GM12878 (cell line): ENCODE results near the gene SPATA1. TPM values are rescaled to one million over a fixed set of nuclear protein-coding genes. Genes with fewer than 3 reads are reported as not detected.
A peak's percentile ranks its signal among the peaks of the same experiment; 100 is the strongest.

Source experiments
- ATAC-seq: fragments of 200-7000 bp; cut with Tn5 transposase; 3 replicates; pipeline ENCODE4 v1.9.1; 2020; ENCODE audit warnings: mild to moderate bottlenecking, moderate library complexity
- Bru-seq: library from RNA; stranded (reverse); fragments of 400-500 nt; gene quantifications from one replicate; lab custom pipeline; 2021; lab: Mats Ljungman, UMichigan
- BruChase-seq, 2 experiments: library from RNA; stranded (reverse); fragments of 400-500 nt; gene quantifications; one replicate each; lab custom pipeline; 2021; lab: Mats Ljungman, UMichigan
- BruUV-seq: library from RNA; stranded (reverse); fragments of 400-500 nt; replicated peaks from 2 replicates; lab custom pipeline; 2021; lab: Mats Ljungman, UMichigan
- CTCF ChIA-PET: fragments of 300-600 bp; sonication (Branson Sonifier 250); formaldehyde crosslinking; extraction: SDS; loops from one replicate; lab custom pipeline; 2021; ENCODE audit warnings: inconsistent platforms; lab: Yijun Ruan, JAX
- POLR2A ChIA-PET: fragments of 350-600 bp; formaldehyde crosslinking; extraction: SDS; loops from one replicate; lab custom pipeline; 2021; ENCODE audit warnings: inconsistent platforms; lab: Charles Lee
- RAD21 ChIA-PET: fragments of 300-600 bp; sonication (Branson Sonifier 250); formaldehyde crosslinking; loops from one replicate; lab custom pipeline; 2023; ENCODE audit warnings: antibody characterized with exemption; ENCODE audit not compliant: unreplicated experiment; lab: Charles Lee
- SMC1A ChIA-PET: fragments of 300-600 bp; sonication (Branson Sonifier 250); formaldehyde crosslinking; loops from one replicate; lab custom pipeline; 2023; ENCODE audit not compliant: unreplicated experiment, uncharacterized antibody; lab: Charles Lee
- DNase-seq: peaks from one replicate; pipeline ENCODE4 v3.0.0-alpha.2; 2011; ENCODE audit warnings: low read depth, low spot score
- FAIRE-seq: peaks from 3 replicates; lab custom pipeline; 2011; peaks lifted over from hg19 to GRCh38; lab: Jason Lieb, UNC
- H2AFZ ChIP-seq: 2 replicates; pipeline ENCODE4 v1.6.0; 2011; ENCODE audit warnings: low read depth, low read length, control low read depth; ENCODE audit not compliant: control insufficient read depth
- H3K27ac ChIP-seq: 2 replicates; pipeline ENCODE4 v1.5.1; 2011; ENCODE audit warnings: control low read depth; ENCODE audit not compliant: control insufficient read depth, insufficient read depth
- H3K27me3 ChIP-seq, 2 experiments: replicated peaks in 1 of 2; 2 replicates each; pipeline versions ENCODE4 v1.6.0 to v1.6.1; 2011; ENCODE audit warnings: low read length in 1 of 2; ENCODE audit not compliant: control insufficient read depth in 2 of 2, insufficient read depth in 2 of 2
- H3K36me3 ChIP-seq, 2 experiments: 2 replicates each; pipeline ENCODE4 v1.5.1; 2011; ENCODE audit warnings: low read length in 1 of 2; ENCODE audit not compliant: control insufficient read depth in 2 of 2, insufficient read depth in 2 of 2
- H3K4me1 ChIP-seq: 2 replicates; pipeline ENCODE4 v1.6.1; 2011; ENCODE audit warnings: mild to moderate bottlenecking, low read length, moderate library complexity, mixed read lengths; ENCODE audit not compliant: control insufficient read depth, insufficient read depth
- H3K4me2 ChIP-seq: 2 replicates; pipeline ENCODE4 v1.6.0; 2011; ENCODE audit warnings: control low read depth; ENCODE audit not compliant: control insufficient read depth, insufficient read depth
- H3K4me3 ChIP-seq: fragments of 200-600 bp; sonication (generic); 2 replicates; pipeline ENCODE4 v1.5.1; 2016
- H3K79me2 ChIP-seq: 2 replicates; pipeline ENCODE4 v1.6.0; 2011; ENCODE audit warnings: low read length; ENCODE audit not compliant: control insufficient read depth, insufficient read depth
- H3K9ac ChIP-seq: 2 replicates; pipeline ENCODE4 v1.8.0; 2011; ENCODE audit warnings: low read length, control low read depth, mixed read lengths; ENCODE audit not compliant: control insufficient read depth, insufficient read depth
- H3K9me3 ChIP-seq: replicated peaks from 3 replicates; pipeline ENCODE4 v1.5.1; 2011; ENCODE audit warnings: mild to moderate bottlenecking, low read length; ENCODE audit not compliant: control insufficient read depth, insufficient read depth
- H4K20me1 ChIP-seq: 2 replicates; pipeline ENCODE4 v1.6.0; 2011; ENCODE audit not compliant: control insufficient read depth, insufficient read depth
- BMI1 ChIP-seq: fragments of 450-650 bp; IDR thresholded peaks from 2 replicates; pipeline ENCODE4 v1.6.1; 2016; ENCODE audit warnings: mild to moderate bottlenecking, moderate library complexity, borderline replicate concordance
- CHD1 ChIP-seq: IDR thresholded peaks from 2 replicates; pipeline ENCODE4 v1.6.1; 2012; ENCODE audit warnings: low read depth, low read length, improper control_type of control experiment
- EP300 ChIP-seq, 2 experiments: fragments of 150-350 bp in 1 of 2; IDR thresholded peaks; 2 replicates each; pipeline ENCODE4 v1.6.1; 2011 to 2012; ENCODE audit warnings: low read depth in 2 of 2, low read length in 2 of 2, borderline replicate concordance in 1 of 2, improper control_type of control experiment in 1 of 2, inconsistent platforms in 1 of 2; ENCODE audit not compliant: control insufficient read depth in 1 of 2
- RFX5 ChIP-seq: IDR thresholded peaks from 2 replicates; pipeline ENCODE4 v1.6.1; 2011; ENCODE audit warnings: low read depth, low read length, improper control_type of control experiment
- ZNF622 ChIP-seq: fragments of 450-650 bp; IDR thresholded peaks from 2 replicates; pipeline ENCODE4 v1.6.1; 2017; ENCODE audit warnings: mild to moderate bottlenecking, inconsistent platforms
- WGBS: methylation state at CpG from one replicate; pipeline ENCODE4 v1.1.6; 2016; ENCODE audit warnings: low lambda C conversion rate; ENCODE audit not compliant: insufficient replicate concordance, insufficient coverage; ENCODE audit errors: missing lambda C conversion rate; 5-methylcytosine and 5-hydroxymethylcytosine counted together
- in situ Hi-C: fragments of 300-500 bp; cut with MboI; formaldehyde crosslinking; loops from 9 replicates; pipeline ENCODE4 v1.14.3; 2018; ENCODE audit warnings: mixed read lengths
- intact Hi-C: fragments of 100-400 bp; cut with micrococcal nuclease; formaldehyde crosslinking; loops from one replicate; pipeline ENCODE4 v1.14.2; 2022; ENCODE audit not compliant: unreplicated experiment
- long read RNA-seq, 2 experiments: library from polyadenylated mRNA; unstranded; transcript quantifications; one replicate each; pipeline ENCODE4 v2.0.0, GENCODE V29; 2019 to 2020
- polyA minus RNA-seq, 3 experiments: library from RNA; depleted of rRNA, polyadenylated mRNA; stranded (reverse); fragments of >200 nt; gene quantifications; 2 replicates each; pipeline ENCODE4 v1.2.3, GENCODE V29; 2011
- polyA plus RNA-seq, 11 experiments: library from polyadenylated mRNA; depleted of rRNA in 4 of 11; unstranded in 6 of 11; stranded (reverse) in 5 of 11; fragments of >200 nt; fragmentation: Nextera tagmentation in 4 of 11; fragmentation: Illumina TruSeq in 1 of 11; extraction: Ambion mirVana in 4 of 11; extraction: Trizol in 1 of 11; gene quantifications; 1 replicate in 1 of 11; 2 replicates in 10 of 11; pipeline versions ENCODE4 v1.2.1 to v1.2.3, GENCODE V29; 2011 to 2016; ENCODE audit warnings: inconsistent platforms in 2 of 11, missing spikeins in 2 of 11, low read depth in 1 of 11
- total RNA-seq, 4 experiments: library from RNA; depleted of rRNA in 3 of 4; stranded (reverse); fragments of >200 nt in 3 of 4; fragmentation: Illumina TruSeq in 1 of 4; extraction: Trizol in 1 of 4; gene quantifications; 2 replicates each; pipeline versions ENCODE4 v1.2.1 to v1.2.3, GENCODE V29; 2013 to 2021
- TF ChIP-seq, protein P1 (sequence below): fragments of 450-650 bp; IDR thresholded peaks from 2 replicates; pipeline ENCODE4 v1.6.1; 2016; ENCODE audit warnings: mild to moderate bottlenecking, moderate library complexity, borderline replicate concordance
- TF ChIP-seq, protein P2 (sequence below): IDR thresholded peaks from 2 replicates; pipeline ENCODE4 v1.6.1; 2012; ENCODE audit warnings: mild to moderate bottlenecking, low read depth, low read length

Gene SPATA1, protein sequence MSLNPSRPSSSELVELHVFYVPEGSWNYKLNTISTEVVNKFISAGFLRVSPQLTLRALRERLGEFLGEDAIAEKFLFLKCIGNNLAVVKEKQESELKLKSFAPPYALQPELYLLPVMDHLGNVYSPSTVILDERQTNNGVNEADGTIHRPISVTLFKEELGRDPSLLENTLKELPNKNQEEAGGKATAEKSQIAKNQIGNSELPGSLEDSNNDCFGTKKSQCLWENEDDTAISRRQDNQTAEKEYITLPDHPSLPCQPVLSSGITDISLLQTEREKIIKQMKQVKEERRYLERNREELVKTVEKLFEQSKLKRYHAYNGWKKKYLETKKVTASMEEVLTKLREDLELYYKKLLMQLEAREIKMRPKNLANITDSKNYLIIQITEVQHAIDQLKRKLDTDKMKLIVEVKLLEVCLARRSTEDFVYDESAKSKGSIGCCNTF
- total RNA-seq (2013; cell fraction: nucleolus; rRNA removed) = 5.7 and 7.5 TPM in 2 replicates
- 1.9 and 2.8 TPM in 2 replicates for total RNA-seq (2014; rRNA removed)
- 2.1 TPM in 2 replicates for total RNA-seq (2014; rRNA removed; fragmentation: Illumina TruSeq; extraction: Trizol)
- total RNA-seq (2021) = 2.2 and 2.4 TPM in 2 replicates
- polyA plus RNA-seq (2011; ENCODE audit: low read depth) = not detected
- polyA plus RNA-seq (2011; rRNA removed) = 2.2 and 2.6 TPM in 2 replicates
- polyA plus RNA-seq (2011; cell fraction: cytosol; rRNA removed) = 1.0 and 1.5 TPM in 2 replicates
- 1.7 TPM in 2 replicates for polyA plus RNA-seq (2011; cell fraction: nucleus; rRNA removed)
- 2.0 and 3.5 TPM in 2 replicates for polyA plus RNA-seq (2012)
- 0.96 and 1.9 TPM in 2 replicates for polyA plus RNA-seq (2014; fragmentation: Illumina TruSeq; extraction: Trizol)
- 1 to 10 TPM in 1 of 2 experiments, under 1 TPM in 1; 0.74 to 1.5 TPM for polyA plus RNA-seq (2014; fragmentation: Nextera tagmentation; extraction: Ambion mirVana)
- polyA plus RNA-seq (2014; rRNA removed) = 1.8 and 2.7 TPM in 2 replicates
- polyA plus RNA-seq (2016; fragmentation: Nextera tagmentation; extraction: Ambion mirVana) = 1 to 10 TPM; 1.4 to 2.4 TPM
- polyA minus RNA-seq (2011; rRNA and poly(A)+ RNA removed) = 0.67 and 2.0 TPM in 2 replicates
- not detected in 2 replicates for polyA minus RNA-seq (2011; cell fraction: cytosol; rRNA and poly(A)+ RNA removed)
- 2.3 and 5.3 TPM in 2 replicates for polyA minus RNA-seq (2011; cell fraction: nucleus; rRNA and poly(A)+ RNA removed)
- percentile 46 among the genes with signal in this experiment for Bru-seq, nascent RNA
- percentile 33 among the genes with signal in this experiment for BruChase-seq, experiment 1, labeled RNA remaining after a 6-hour chase
- BruChase-seq, experiment 2, labeled RNA remaining after a 2-hour chase = percentile 38 among the genes with signal in this experiment
- long read RNA-seq, experiment 1 = 0 reads
- long read RNA-seq, experiment 2, partial matches to known transcripts = 0 of 13 reads
- long read RNA-seq, experiment 2, other reads (novel, unspliced or antisense) = 13 of 13 reads

DNA sequence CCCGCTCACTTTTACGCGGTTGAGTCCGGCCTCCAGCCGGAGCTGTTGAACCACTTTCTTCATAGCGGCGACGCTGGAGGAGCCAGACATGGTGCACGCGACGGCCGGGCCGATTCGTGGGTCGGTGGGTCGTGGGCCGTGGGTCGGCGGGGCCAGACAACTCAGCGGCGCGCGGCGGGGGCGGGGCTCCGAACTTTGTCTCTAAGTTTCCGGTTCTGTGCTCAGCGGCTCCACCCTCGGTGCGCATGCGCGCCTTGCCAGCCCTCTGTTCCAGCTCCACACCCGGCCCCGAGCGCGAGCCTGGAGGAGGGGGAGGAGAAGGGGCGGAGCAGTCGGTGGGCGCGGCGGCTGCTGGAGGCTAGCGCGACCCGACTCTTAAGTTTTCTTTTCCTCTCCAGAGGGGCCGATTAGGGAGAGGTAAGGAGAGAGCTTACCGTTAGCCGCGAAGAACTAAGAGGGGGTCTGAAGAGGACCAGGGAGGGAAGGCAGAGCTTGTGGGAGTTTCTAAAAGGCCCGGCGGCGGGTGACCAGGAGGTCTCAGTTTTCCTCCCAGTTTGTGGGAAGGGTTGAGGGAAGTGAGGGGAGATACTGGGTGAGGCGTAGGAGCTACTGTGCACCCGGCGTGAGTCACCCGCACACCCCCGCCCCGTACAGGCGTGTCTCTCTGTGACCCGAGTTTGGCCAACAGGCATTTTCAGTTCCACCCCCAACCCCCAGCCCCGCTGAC lies at the start of gene SPATA1, which contains the start of gene GNG5:
Gene SPATA1, plus strand, starts transcription at position 385 of the 727 bp plus-strand sequence. CDS start 9,974 bp downstream, outside the sequence.
Gene GNG5, minus strand, starts transcription at position 580 of the 727 bp plus-strand sequence. Its CDS starts 490 bp downstream, at position 90.
- RAD21 ChIA-PET = interaction anchor here (0.7 to 2.4 kb wide), 9 partner anchors 9 to 187 kb away, joined by 3 to 26 read pairs (median 3); partner anchors contain the start of gene CTBS
- SMC1A ChIA-PET = interaction anchor here (0.6 to 4.8 kb wide), 5 partner anchors 26 to 182 kb away, joined by 3 to 61 read pairs (median 7); partner anchors contain the start of genes CTBS and RPF1
- ATAC-seq = peak; percentile 89
- BruUV-seq = no TSS peak
- in situ Hi-C loops (no loop called here), intact Hi-C loops (loop anchor here (1.0 to 2.0 kb wide), 3 partner anchors 27 to 115 kb away; partner anchors contain the start of gene RPF1)
- Histone ChIP-seq H3K36me3 (peaks cover 0 to 3% of the 10 kb centered on the region in 2 experiments; a peak in 1 of 4 replicates), H4K20me1 (no peaks in the 10 kb centered on the region), H3K9me3 (peaks cover 2% of the 10 kb centered on the region; the same call in 1 of the 3 replicates), H3K27me3 (no peaks in the 10 kb centered on the region), H3K27ac (peak within 1 kb of the TSS; percentile 91), H3K4me3 (peak within 1 kb of the TSS; percentile 85), H3K79me2 (peaks cover 56% of the 10 kb centered on the region), H3K9ac (peak within 1 kb of the TSS; percentile 86), H3K4me1 (no peaks in the 10 kb centered on the region), H2AFZ (peak within 1 kb of the TSS; percentile 85), H3K4me2 (peak within 1 kb of the TSS; percentile 98)
- CTCF ChIA-PET = interaction anchor here (0.7 to 4.8 kb wide), 7 partner anchors 11 to 439 kb away, joined by 3 to 43 read pairs (median 4); partner anchors contain the start of genes CTBS and RPF1
- 1% methylated on average over 60 of the region's 60 CpGs for WGBS
- peak; percentile 90 for FAIRE-seq
- peak; percentile 85 for DNase-seq
- POLR2A ChIA-PET = interaction anchor here (0.8 to 4.7 kb wide), 12 partner anchors 12 to 566 kb away, joined by 3 to 60 read pairs (median 3); partner anchors contain the start of genes CTBS and RPF1
- TF ChIP-seq, protein P1, sequence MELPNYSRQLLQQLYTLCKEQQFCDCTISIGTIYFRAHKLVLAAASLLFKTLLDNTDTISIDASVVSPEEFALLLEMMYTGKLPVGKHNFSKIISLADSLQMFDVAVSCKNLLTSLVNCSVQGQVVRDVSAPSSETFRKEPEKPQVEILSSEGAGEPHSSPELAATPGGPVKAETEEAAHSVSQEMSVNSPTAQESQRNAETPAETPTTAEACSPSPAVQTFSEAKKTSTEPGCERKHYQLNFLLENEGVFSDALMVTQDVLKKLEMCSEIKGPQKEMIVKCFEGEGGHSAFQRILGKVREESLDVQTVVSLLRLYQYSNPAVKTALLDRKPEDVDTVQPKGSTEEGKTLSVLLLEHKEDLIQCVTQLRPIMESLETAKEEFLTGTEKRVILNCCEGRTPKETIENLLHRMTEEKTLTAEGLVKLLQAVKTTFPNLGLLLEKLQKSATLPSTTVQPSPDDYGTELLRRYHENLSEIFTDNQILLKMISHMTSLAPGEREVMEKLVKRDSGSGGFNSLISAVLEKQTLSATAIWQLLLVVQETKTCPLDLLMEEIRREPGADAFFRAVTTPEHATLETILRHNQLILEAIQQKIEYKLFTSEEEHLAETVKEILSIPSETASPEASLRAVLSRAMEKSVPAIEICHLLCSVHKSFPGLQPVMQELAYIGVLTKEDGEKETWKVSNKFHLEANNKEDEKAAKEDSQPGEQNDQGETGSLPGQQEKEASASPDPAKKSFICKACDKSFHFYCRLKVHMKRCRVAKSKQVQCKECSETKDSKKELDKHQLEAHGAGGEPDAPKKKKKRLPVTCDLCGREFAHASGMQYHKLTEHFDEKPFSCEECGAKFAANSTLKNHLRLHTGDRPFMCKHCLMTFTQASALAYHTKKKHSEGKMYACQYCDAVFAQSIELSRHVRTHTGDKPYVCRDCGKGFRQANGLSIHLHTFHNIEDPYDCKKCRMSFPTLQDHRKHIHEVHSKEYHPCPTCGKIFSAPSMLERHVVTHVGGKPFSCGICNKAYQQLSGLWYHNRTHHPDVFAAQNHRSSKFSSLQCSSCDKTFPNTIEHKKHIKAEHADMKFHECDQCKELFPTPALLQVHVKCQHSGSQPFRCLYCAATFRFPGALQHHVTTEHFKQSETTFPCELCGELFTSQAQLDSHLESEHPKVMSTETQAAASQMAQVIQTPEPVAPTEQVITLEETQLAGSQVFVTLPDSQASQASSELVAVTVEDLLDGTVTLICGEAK = no peak
- TF ChIP-seq EP300 (IDR thresholded peaks at IDR 0.05; ENCODE audit: borderline replicate concordance in 1 of 2, control insufficient read depth in 1 of 2, low read depth in 2 of 2, low read length in 2 of 2) (peak in 1 of 2 experiments; percentile 24; a peak in 1 of 4 replicates), ZNF622 (no peak), CHD1 (no peak), RFX5 (no peak; the same call in 1 of the 2 replicates), BMI1 (no peak)
- TF ChIP-seq, protein P2, sequence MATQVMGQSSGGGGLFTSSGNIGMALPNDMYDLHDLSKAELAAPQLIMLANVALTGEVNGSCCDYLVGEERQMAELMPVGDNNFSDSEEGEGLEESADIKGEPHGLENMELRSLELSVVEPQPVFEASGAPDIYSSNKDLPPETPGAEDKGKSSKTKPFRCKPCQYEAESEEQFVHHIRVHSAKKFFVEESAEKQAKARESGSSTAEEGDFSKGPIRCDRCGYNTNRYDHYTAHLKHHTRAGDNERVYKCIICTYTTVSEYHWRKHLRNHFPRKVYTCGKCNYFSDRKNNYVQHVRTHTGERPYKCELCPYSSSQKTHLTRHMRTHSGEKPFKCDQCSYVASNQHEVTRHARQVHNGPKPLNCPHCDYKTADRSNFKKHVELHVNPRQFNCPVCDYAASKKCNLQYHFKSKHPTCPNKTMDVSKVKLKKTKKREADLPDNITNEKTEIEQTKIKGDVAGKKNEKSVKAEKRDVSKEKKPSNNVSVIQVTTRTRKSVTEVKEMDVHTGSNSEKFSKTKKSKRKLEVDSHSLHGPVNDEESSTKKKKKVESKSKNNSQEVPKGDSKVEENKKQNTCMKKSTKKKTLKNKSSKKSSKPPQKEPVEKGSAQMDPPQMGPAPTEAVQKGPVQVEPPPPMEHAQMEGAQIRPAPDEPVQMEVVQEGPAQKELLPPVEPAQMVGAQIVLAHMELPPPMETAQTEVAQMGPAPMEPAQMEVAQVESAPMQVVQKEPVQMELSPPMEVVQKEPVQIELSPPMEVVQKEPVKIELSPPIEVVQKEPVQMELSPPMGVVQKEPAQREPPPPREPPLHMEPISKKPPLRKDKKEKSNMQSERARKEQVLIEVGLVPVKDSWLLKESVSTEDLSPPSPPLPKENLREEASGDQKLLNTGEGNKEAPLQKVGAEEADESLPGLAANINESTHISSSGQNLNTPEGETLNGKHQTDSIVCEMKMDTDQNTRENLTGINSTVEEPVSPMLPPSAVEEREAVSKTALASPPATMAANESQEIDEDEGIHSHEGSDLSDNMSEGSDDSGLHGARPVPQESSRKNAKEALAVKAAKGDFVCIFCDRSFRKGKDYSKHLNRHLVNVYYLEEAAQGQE = 0 out of 2 replicates have a peak, but pooled peaks have one; percentile 22
